ENCODE results near the gene FUT2. TPM values are rescaled to one million over a fixed set of nuclear protein-coding genes. Genes with fewer than 3 reads are reported as not detected.
"Not testable (repeated sequence)": the region's sequence is repeated elsewhere in the genome, so short reads cannot be mapped to it uniquely, and the experiment has no call there.

FUT2 gene
- total and polyA plus RNA-seq, 10 donors, result 0.17 to 1.2 (median 0.38) TPM; not detected in 5

- intact Hi-C loops (cut with DNase I; ENCODE audit: low total_unique reads), result no loop called here
- TF ChIP-seq POLR2AphosphoS5 (IDR thresholded peaks at IDR 0.05), result no peak
- TF ChIP-seq, protein P1, sequence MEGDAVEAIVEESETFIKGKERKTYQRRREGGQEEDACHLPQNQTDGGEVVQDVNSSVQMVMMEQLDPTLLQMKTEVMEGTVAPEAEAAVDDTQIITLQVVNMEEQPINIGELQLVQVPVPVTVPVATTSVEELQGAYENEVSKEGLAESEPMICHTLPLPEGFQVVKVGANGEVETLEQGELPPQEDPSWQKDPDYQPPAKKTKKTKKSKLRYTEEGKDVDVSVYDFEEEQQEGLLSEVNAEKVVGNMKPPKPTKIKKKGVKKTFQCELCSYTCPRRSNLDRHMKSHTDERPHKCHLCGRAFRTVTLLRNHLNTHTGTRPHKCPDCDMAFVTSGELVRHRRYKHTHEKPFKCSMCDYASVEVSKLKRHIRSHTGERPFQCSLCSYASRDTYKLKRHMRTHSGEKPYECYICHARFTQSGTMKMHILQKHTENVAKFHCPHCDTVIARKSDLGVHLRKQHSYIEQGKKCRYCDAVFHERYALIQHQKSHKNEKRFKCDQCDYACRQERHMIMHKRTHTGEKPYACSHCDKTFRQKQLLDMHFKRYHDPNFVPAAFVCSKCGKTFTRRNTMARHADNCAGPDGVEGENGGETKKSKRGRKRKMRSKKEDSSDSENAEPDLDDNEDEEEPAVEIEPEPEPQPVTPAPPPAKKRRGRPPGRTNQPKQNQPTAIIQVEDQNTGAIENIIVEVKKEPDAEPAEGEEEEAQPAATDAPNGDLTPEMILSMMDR (IDR thresholded peaks at IDR 0.05 in 8 of 11, conservative IDR thresholded peaks at IDR 0.05 in 3 of 11), result no peak
- TF ChIP-seq POLR2A (IDR thresholded peaks at IDR 0.05), result no peak
- 53 to 83% (median 72%) methylated on average over 4 of the region's 4 CpGs for WGBS, 5 donors
Observed at GRCh38 chr19:48678201-48678600, 17.6 kb upstream of the FUT2 start.

DNA sequence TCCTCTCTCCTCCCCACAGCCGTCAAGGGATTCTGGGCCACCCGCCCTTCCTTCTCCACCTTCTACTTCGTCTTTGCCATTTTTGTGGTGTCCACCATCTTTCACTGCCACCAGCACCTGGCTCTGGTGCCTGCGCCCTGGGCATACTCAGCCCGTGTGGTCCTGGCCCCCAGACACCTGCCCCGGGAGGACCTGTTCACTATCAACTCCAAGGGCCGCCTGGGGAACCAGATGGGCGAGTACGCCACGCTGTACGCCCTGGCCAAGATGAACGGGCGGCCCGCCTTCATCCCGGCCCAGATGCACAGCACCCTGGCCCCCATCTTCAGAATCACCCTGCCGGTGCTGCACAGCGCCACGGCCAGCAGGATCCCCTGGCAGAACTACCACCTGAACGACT lies 15.8 kb upstream of the FUT2 start:
- WGBS, 5 donors, result 91 to 95% (median 93%) methylated on average over 12 to 18 of the region's 19 CpGs
- H3K27ac ChIP-seq; DNase-seq; H3K9me3 ChIP-seq; H3K36me3 ChIP-seq; H3K4me3 ChIP-seq; intact Hi-C loops (cut with DNase I; ENCODE audit: low total_unique reads); H3K27me3 ChIP-seq (replicated peaks in 1 of 7): not testable (repeated sequence)
- peaks cover 7 to 11% (median 8%) of the 10 kb centered on the region in 6 donors for H3K4me1 ChIP-seq

More at GRCh38 chr19:48678201-48678600, 17.6 kb upstream of the FUT2 start:
- DNase-seq, result peak; percentile 37
- H3K4me3 ChIP-seq, result no peak overlapping the region
- no peaks in the 10 kb centered on the region for H3K9me3 ChIP-seq
- no peaks in the 10 kb centered on the region for H3K27me3 ChIP-seq (replicated peaks in 1 of 7)
- no peak overlapping the region for H3K27ac ChIP-seq
- H3K36me3 ChIP-seq, result no peaks in the 10 kb centered on the region
- H3K4me1 ChIP-seq, result peaks cover 7 to 19% (median 13%) of the 10 kb centered on the region in 6 donors

- WGBS, 5 donors, result 84 to 92% (median 88%) methylated on average over 26 to 45 of the region's 45 CpGs
- H3K27ac ChIP-seq, result no peak overlapping the region
- H3K4me1 ChIP-seq, result peaks cover 1 to 5% (median 3%) of the 10 kb centered on the region in 6 donors
- DNase-seq, result no peak
- no peak overlapping the region for H3K4me3 ChIP-seq
- TF ChIP-seq POLR2A (IDR thresholded peaks at IDR 0.05), result no peak
- TF ChIP-seq POLR2AphosphoS5 (IDR thresholded peaks at IDR 0.05), result peak in 1 of 3 donors; percentile 15
- TF ChIP-seq, protein P1 (IDR thresholded peaks at IDR 0.05 in 8 of 11, conservative IDR thresholded peaks at IDR 0.05 in 3 of 11), result no peak
- intact Hi-C loops (cut with DNase I; ENCODE audit: low total_unique reads), result no loop called here
- H3K27me3 ChIP-seq (replicated peaks in 1 of 7), result no peaks in the 10 kb centered on the region
- no peaks in the 10 kb centered on the region for H3K9me3 ChIP-seq
- no peaks in the 10 kb centered on the region for H3K36me3 ChIP-seq
Observed at GRCh38 chr19:48680436-48681126, 15.2 kb upstream of the FUT2 start.

- no peak overlapping the region for H3K4me3 ChIP-seq
- H3K27ac ChIP-seq, result no peak overlapping the region
- H3K4me1 ChIP-seq, result peaks cover 0 to under 1% (median 0%) of the 10 kb centered on the region in 6 donors
- DNase-seq, result no peak
- intact Hi-C loops (cut with DNase I; ENCODE audit: low total_unique reads), result no loop called here
- no peaks in the 10 kb centered on the region for H3K9me3 ChIP-seq
- WGBS, 5 donors, result 58 to 71% (median 69%) methylated on average over 6 to 7 of the region's 7 CpGs
- no peaks in the 10 kb centered on the region for H3K36me3 ChIP-seq
- TF ChIP-seq POLR2A (IDR thresholded peaks at IDR 0.05) (no peak), POLR2AphosphoS5 (IDR thresholded peaks at IDR 0.05) (no peak)
- TF ChIP-seq, protein P1 (IDR thresholded peaks at IDR 0.05 in 8 of 11, conservative IDR thresholded peaks at IDR 0.05 in 3 of 11), result no peak
- no peaks in the 10 kb centered on the region for H3K27me3 ChIP-seq (replicated peaks in 1 of 7)
Observed at GRCh38 chr19:48681127-48681470, 14.7 kb upstream of the FUT2 start.
